ENCODE data around the gene ZFHX2.

ZFHX2 gene

GRCh38 chr14:23572836-23573235 lies 21.3 kb upstream of the ZFHX2 start:
- no peak for DNase-seq (ENCODE audit: low read depth)

DNA sequence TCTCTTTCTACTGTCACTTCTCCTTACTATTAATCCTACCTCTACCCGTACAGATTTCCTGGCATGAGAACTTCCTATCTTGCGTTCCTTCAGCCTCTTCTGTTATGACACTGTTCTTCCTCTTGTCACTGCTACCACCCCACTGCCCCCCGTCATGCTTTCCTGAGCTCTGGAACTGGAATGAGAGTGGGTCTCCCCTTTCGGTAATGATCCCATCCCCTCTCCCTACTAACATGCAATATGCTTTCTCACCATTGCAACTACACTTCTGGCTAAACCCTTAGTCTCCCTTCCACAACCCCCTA lies 20.9 kb upstream of the ZFHX2 start:
- no peak for DNase-seq (ENCODE audit: low read depth)

DNA sequence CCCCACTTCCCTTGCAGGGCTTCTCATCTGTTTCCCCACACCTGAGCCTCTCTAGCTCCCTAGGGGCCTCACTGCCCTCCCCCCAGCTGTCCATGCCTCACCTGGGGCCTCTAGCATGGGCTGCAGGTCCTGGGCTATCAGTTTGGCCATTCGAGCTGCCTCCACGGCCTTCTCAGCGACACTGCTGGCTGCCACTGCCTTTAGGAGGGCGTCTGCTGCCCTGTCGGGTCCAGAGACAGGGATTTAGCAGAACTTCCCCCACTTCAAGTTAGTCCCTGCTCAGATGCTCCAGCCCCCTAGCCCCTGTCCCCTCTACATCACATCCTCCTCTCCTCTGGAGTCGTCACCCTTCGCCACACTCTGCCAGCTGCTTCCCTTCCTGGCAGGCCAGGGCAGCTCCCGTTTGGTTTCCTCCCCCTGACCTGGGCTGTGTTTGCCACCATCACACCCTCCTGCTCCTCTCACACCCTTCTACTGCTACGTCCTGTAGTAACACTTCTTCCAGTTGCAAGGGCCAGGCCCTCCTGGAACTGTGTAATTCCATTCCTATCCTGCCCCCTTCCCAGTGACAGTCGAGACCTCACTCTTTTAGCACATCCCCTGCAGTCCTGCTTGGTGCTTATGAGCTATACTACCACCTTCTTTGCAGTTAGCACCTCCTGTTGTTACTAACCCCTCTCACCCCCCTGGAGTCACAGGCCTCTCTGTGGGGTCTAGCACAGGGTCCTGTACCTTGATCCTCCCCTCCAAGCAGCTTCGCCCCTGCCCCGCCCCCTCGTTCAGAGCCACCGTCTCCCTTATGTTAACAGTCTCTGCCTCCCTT lies 20.3 kb upstream of the ZFHX2 start:
- DNase-seq (ENCODE audit: low read depth) = no peak

DNA sequence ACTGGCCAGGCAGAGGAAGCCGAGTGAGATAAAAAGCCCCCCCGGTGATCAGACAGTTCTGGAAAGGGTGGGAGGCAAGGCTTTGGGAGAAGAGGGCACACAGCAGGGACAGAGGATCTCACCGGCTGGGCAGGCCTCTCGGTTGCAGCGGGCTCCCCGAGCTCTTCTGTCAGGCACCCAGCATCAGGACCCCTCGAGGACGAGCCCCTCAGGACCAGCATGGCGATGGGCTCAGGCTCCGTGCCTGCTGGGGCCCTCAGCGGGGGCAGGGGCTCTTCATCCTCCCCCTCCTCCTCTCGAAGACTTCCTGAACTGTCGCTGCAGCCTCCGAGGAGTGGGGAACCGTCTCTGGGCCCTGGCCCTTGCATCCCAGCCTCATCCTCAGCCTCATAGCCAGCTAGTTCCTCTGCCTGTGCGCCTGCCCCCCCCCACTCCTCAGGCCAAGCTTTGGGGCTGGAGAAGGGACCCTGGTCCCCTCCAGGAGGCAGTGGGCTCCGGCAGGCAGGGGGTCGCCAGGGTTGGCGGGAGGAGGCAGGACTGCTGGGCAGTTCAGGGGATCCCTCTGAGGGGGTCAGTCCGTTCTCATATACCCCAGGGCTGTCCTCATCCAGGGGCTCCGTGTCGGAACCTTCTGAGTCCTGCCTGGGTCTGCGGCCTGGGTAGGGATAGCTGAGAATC lies 19.4 kb upstream of the ZFHX2 start:
- DNase-seq (ENCODE audit: low read depth) = no peak

DNA sequence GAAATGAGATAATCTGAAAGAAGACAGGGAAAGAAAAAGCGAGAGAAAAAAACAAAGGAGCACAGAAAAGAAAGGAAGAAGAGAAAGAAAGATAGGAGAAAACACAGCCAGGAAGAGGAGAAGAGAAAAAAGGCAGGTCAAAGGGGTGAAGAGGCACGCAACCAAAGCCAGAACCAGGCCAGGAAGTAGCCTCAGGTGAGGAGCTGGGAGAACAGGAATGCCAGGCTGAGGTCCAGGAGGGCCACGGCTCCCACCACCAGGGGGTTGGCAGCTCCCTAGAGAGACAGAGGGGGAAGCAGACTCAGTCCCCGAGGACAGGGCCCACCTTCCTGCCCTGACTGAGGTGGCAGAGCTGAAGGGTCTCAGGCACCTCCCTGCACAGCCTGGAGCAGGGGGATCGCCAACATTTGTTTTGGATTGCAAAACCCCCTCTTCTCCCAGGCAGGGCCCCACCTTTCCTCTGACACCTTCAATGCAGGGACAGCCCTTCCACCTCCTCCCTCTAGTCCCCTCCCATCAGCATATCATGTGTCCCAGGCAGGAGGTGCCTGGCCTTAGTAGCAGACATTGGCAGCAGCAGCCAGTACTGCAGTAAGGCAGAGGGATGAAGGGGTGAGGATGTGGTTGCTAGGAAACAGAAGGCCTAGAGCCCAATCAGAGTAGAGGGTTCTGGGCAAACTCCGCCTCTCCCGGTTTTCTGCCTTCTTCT lies 18.0 kb upstream of the ZFHX2 start:
- DNase-seq (ENCODE audit: low read depth) = no peak

GRCh38 chr14:23568600-23569331 lies 17.2 kb upstream of the ZFHX2 start:
- no peak for DNase-seq (ENCODE audit: low read depth)

GRCh38 chr14:23568021-23568599 lies 16.5 kb upstream of the ZFHX2 start:
- no peak for DNase-seq (ENCODE audit: low read depth)

DNA sequence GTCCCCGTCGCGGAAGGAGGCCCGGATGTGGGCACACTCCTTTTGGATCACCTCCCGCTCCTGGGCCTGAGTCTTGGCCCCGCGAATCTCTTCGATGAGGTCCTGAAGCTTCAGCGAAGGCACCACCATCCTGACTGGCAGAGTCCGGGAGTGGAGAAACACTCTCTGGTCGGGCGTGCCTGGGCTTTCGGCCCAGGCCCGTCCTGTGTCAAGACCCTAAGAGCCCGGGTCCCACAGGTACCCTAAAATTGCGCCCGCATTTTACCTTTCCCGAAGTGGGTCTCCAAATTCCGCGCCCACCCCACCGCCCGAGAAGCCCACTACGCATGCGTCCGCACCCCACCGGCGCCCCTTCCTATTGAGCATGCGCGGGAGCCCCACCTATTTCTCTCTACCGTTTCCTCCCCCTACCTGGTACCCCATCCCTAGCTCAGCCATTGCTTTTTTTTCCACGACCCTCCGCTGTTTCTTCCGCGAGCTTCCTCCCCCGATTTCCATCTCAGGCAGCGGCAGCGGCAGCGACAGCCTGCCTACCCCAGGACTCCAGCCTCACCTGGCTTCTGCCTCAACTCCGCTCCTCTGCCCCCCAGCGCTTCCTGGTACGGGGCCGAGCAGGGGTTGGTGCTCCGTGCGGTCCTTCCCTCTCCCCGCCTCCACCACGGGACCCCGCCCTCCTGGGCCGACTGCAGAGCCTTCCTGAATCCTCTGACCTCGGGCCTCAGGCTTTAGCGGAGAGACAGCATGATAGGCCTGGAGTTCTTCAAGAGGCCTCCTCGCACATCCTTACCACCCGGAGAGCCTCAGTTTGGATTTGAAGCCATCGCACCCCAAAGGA lies 15.8 kb upstream of the ZFHX2 start, which contains the start of gene AP1G2:
Gene AP1G2 (minus strand): TSS at position 606 of the 835 bp plus-strand sequence. CDS start 477 bp downstream, at position 129.
- peak; percentile 85 for DNase-seq (ENCODE audit: low read depth)

- no peak for DNase-seq (ENCODE audit: low read depth)
Observed at GRCh38 chr14:23566778-23567185, 15.2 kb upstream of the ZFHX2 start.

GRCh38 chr14:23566112-23566777 lies 14.7 kb upstream of the ZFHX2 start:
- no peak for DNase-seq (ENCODE audit: low read depth)

- DNase-seq (ENCODE audit: low read depth) = no peak
Observed at GRCh38 chr14:23565626-23566025, 14.1 kb upstream of the ZFHX2 start.

DNA sequence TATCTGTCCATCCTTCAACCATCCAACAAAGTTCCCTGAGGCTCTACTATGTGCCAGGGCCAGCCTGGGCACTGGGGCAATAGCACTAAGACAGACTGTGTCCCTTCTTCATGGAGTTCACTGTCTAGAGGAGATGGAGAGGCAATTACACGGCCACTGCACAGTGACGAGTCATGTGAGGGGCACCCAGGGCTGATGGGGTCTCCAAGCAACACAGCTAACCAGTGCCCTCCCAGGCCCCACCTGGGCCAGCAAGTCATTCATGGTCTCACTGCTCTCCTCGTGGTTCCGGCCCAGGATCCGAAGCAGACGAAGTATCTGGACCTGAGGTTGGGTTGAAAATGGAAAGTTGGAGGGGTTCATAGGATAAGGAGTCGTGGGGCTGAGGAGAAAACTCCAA lies 13.3 kb upstream of the ZFHX2 start:
- no peak for DNase-seq (ENCODE audit: low read depth)

DNA sequence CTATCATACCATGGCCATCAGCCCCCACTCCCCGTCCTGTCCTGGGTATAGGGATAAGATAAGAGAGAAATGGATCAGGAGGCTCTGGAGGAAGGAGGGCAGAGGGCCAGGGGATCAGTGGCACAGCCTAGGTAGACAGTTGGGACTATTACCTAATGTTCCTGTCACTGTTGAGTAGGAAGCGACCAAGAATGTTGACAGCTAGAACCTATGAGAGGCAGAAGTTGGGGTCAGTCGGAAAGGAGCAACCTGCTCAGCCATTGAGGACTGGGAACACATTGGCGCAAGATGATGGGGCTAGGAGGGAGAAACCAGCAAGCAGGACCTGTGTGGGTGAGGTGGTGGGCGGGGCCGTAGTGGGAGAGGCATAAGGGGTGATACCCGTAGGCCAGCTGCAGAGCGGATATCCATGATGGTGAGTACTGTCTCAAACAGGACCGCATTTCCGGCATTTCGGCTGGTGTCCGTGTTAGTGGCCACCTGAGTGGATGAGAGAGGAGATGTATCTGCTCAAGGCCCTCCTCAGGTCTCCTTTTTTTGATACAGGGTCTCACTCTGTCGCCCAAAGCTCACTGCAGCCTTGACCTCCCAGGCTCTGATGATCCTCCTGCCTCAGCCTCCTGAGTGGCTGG lies 12.7 kb upstream of the ZFHX2 start:
- no peak for DNase-seq (ENCODE audit: low read depth)

- no peak for DNase-seq (ENCODE audit: low read depth)
Observed at GRCh38 chr14:23563473-23564180, 12.1 kb upstream of the ZFHX2 start.

- DNase-seq (ENCODE audit: low read depth) = peak; percentile 34
Observed at GRCh38 chr14:23562822-23563472, 11.4 kb upstream of the ZFHX2 start.

DNA sequence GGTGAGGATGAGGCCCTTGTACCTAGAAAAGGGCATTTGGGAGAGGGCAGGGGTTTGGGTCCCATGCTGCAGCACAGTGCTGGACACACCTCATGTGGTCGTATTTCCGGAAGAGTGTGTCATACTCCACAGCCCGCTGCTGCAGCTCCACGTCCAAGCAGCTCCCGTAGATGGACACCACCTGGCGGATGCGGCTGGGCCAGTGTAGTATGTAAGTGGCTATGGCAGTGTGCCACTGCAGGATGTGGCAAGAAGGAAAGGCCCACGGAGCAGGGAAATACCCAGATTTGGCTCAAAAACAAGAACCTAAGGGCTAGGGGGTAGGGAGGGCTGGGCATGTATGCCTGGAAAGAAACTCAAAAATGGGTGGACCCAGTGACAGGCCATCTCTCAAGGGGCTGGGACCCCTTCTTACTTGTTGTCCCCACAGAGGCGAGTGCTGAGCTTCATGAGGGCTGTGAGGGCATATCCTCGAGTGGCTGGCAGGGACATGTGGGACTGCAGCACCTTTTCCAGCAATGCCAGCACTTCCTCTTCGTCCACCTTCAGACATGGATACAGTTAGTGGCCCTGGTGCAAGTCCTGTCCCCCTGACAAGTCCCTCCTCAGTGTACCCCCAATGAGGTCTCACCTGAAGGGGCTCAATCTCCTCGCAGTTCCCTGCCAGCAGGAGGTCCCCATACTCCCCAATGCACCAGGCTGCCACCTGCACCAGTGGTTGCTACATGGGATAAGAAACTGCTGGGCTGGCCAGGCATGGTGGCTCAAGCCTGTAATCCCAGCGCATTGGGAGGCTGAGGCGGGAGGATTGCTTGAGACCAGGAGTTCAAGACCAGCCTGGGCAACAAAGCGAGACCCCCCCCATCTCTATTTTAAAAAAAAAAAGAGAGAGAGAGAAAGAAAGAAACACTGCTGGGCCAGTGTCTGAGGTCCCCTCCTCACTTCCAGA lies 10.6 kb upstream of the ZFHX2 start:
- no peak for DNase-seq (ENCODE audit: low read depth)

GRCh38 chr14:23561259-23561658 lies 9.7 kb upstream of the ZFHX2 start:
- no peak for DNase-seq (ENCODE audit: low read depth)
